Smooth muscle cell (in vitro differentiated cells): ENCODE results near the gene ATG16L2. TPM values are rescaled to one million over a fixed set of nuclear protein-coding genes. Genes with fewer than 3 reads are reported as not detected.
A peak's percentile ranks its signal among the peaks of the same experiment; 100 is the strongest.
"Not testable (repeated sequence)": the region's sequence is repeated elsewhere in the genome, so short reads cannot be mapped to it uniquely, and the experiment has no call there.

Experiments
- DNase-seq: peaks from one replicate; lab custom pipeline; 2025; ENCODE audit not compliant: unreplicated experiment; lab: John Stamatoyannopoulos, UW
- H2AFZ ChIP-seq: fragments of 200-600 bp; sonication (generic); 2 replicates; pipeline ENCODE4 v1.6.0; 2016; ENCODE audit warnings: antibody characterized with exemption, low read depth, mild to moderate bottlenecking
- H3F3A ChIP-seq: fragments of 200-600 bp; sonication (generic); 2 replicates; pipeline ENCODE4 v1.6.0; 2017; ENCODE audit warnings: antibody characterized with exemption, low read depth
- H3K27ac ChIP-seq: fragments of 200-600 bp; sonication (generic); 2 replicates; pipeline ENCODE4 v1.5.1; 2016; ENCODE audit warnings: low read depth, mild to moderate bottlenecking
- H3K27me3 ChIP-seq: fragments of 200-600 bp; sonication (generic); 2 replicates; pipeline ENCODE4 v1.6.1; 2016; ENCODE audit warnings: low read depth, mild to moderate bottlenecking
- H3K36me3 ChIP-seq: fragments of 200-600 bp; sonication (generic); 2 replicates; pipeline ENCODE4 v1.5.1; 2016; ENCODE audit warnings: low read depth
- H3K4me1 ChIP-seq: fragments of 200-600 bp; sonication (generic); 2 replicates; pipeline ENCODE4 v1.5.1; 2016; ENCODE audit warnings: low read depth
- H3K4me2 ChIP-seq: fragments of 200-600 bp; sonication (generic); 2 replicates; pipeline ENCODE4 v1.6.0; 2016; ENCODE audit warnings: mild to moderate bottlenecking
- H3K4me3 ChIP-seq: fragments of 200-600 bp; sonication (generic); 2 replicates; pipeline ENCODE4 v1.5.1; 2016; ENCODE audit warnings: mild to moderate bottlenecking
- H3K79me2 ChIP-seq: fragments of 200-600 bp; sonication (generic); 2 replicates; pipeline ENCODE4 v1.6.0; 2016; ENCODE audit warnings: low read depth, mild to moderate bottlenecking
- H3K9ac ChIP-seq: fragments of 200-600 bp; sonication (generic); 2 replicates; pipeline ENCODE4 v1.6.0; 2016; ENCODE audit warnings: low read depth
- H3K9me3 ChIP-seq: fragments of 200-600 bp; sonication (generic); replicated peaks from 2 replicates; pipeline ENCODE4 v1.5.1; 2016; ENCODE audit warnings: low read depth
- H4K20me1 ChIP-seq: fragments of 200-600 bp; sonication (generic); 2 replicates; pipeline ENCODE4 v1.6.0; 2016; ENCODE audit warnings: low read depth
- WGBS: methylation state at CpG from one replicate; pipeline ENCODE4 v1.1.7; 2016; ENCODE audit warnings: low lambda C conversion rate; 5-methylcytosine and 5-hydroxymethylcytosine counted together
- polyA plus RNA-seq: library from polyadenylated mRNA; unstranded; fragments of >200 nt; fragmentation: Nextera tagmentation; extraction: Ambion mirVana; gene quantifications from 2 replicates; pipeline ENCODE4 v1.2.1, GENCODE V29; 2016
- total RNA-seq: library from RNA; depleted of rRNA; stranded (reverse); fragments of >200 nt; gene quantifications from 2 replicates; pipeline ENCODE4 v1.2.3, GENCODE V29; 2014
- TF ChIP-seq, protein P1 (sequence below): fragments of 200-600 bp; sonication (generic); IDR thresholded peaks from 2 replicates; pipeline ENCODE4 v1.5.1; 2017; ENCODE audit warnings: borderline replicate concordance, mild to moderate bottlenecking, antibody characterized with exemption; ENCODE audit not compliant: insufficient read depth, poor library complexity, severe bottlenecking

The ATG16L2 gene
- total and polyA plus RNA-seq, 2 experiments from 2014 or later, result 7.4 to 9.3 TPM

DNA sequence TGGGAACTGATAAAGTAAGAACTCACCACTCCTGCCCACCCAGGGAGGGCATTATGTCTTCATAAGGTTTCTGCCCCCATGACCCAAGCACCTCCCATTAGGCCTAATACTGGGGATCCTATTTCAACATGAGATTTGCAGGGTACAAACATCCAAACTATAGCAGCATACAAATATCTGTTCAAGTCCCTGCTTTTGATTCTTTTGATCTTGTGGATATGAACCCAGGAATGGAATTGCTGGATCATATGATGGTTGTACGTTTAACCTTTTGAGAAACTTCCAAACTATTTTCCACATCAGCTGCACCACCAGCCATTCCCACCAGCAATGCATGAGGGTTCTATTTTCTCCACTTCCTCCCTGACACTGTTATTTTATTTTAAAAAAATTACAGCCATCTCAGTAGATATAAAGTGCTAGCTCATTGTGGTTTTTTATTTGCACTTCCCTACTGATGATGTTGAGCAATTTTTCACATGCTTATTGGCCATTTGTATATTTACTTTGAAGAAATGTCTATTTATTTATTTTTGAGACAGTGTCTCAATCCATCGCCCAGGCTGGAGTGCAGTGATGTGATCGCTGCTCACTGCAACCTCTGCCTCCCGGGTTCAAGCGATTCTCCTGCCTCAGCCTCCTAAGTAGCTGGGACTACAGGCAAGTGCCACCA is 7.1 kb upstream of the ATG16L2 start:
- WGBS, result 92% methylated on average over 5 of the region's 5 CpGs
- no peak overlapping the region for H3K27ac ChIP-seq
- no peak for DNase-seq

DNA sequence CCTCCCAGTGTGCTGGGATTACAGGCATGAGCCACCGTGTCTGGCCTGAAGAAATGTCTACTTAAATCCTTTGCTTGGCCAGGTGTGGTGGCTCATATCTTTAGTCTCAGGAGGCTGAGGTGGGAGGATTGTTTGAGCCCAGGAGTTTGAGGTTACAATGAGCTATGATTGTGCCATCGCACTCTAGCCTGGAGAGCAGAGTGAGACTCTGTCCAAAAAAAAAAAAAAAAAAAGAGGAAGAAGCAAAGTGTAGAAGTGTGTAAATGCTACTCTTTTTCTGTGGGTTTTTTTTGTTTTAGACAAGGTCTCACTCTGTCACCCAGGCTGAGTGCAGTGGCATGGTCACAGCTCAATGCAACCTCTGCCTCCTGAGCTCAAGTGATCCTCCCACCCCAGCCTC is 6.4 kb upstream of the ATG16L2 start:
- no peaks in the 10 kb centered on the region for H3K36me3 ChIP-seq
- H3K79me2 ChIP-seq, result peaks cover 8% of the 10 kb centered on the region
- H3F3A ChIP-seq, result peaks cover 3% of the 10 kb centered on the region
- H3K27me3 ChIP-seq, result no peaks in the 10 kb centered on the region
- peak overlapping the region; percentile 41 for H3K27ac ChIP-seq
- H2AFZ ChIP-seq, result no peak overlapping the region
- no peaks in the 10 kb centered on the region for H3K4me1 ChIP-seq
- WGBS, result 84% methylated on average over 2 of the region's 2 CpGs
- DNase-seq, result no peak
- no peaks in the 10 kb centered on the region for H4K20me1 ChIP-seq
- TF ChIP-seq, protein P1, sequence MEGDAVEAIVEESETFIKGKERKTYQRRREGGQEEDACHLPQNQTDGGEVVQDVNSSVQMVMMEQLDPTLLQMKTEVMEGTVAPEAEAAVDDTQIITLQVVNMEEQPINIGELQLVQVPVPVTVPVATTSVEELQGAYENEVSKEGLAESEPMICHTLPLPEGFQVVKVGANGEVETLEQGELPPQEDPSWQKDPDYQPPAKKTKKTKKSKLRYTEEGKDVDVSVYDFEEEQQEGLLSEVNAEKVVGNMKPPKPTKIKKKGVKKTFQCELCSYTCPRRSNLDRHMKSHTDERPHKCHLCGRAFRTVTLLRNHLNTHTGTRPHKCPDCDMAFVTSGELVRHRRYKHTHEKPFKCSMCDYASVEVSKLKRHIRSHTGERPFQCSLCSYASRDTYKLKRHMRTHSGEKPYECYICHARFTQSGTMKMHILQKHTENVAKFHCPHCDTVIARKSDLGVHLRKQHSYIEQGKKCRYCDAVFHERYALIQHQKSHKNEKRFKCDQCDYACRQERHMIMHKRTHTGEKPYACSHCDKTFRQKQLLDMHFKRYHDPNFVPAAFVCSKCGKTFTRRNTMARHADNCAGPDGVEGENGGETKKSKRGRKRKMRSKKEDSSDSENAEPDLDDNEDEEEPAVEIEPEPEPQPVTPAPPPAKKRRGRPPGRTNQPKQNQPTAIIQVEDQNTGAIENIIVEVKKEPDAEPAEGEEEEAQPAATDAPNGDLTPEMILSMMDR, result no peak
- H3K9me3 ChIP-seq, result no peaks in the 10 kb centered on the region
- no peak overlapping the region for H3K4me3 ChIP-seq
- no peak overlapping the region for H3K9ac ChIP-seq
- H3K4me2 ChIP-seq, result no peak overlapping the region

More for the DNA sequence above, 7.1 kb upstream of the ATG16L2 start:
- no peak overlapping the region for H3K4me3 ChIP-seq
- H3K4me1 ChIP-seq, result no peaks in the 10 kb centered on the region
- peaks cover 3% of the 10 kb centered on the region for H3F3A ChIP-seq
- no peak overlapping the region for H3K4me2 ChIP-seq
- no peaks in the 10 kb centered on the region for H4K20me1 ChIP-seq
- H3K9me3 ChIP-seq, result no peaks in the 10 kb centered on the region
- H3K27me3 ChIP-seq, result no peaks in the 10 kb centered on the region
- H2AFZ ChIP-seq, result no peak overlapping the region
- no peak overlapping the region for H3K9ac ChIP-seq
- TF ChIP-seq, protein P1, result no peak
- no peaks in the 10 kb centered on the region for H3K36me3 ChIP-seq
- H3K79me2 ChIP-seq, result peaks cover 2% of the 10 kb centered on the region

DNA sequence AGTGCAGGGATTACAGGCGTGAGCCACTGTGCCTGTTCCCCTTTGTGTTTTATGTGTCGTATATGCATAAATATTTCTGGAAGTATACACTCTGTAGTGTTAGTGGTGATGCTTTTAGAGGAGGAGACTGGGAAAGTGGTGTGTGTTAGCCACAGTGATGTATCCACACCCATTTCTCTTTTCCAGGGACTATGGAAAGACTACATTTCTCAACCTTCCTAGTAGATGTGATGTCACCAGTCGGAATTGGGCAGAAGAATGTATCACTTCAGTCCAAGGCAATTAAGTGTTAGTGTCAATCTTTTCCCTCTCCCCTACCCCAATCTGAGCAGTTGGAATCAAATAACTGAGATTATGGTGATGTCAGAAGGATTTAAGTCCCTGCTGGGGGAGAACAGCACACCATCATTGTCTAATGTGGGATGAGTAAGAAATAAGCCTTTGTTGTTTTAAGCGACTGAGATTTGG is 5.8 kb upstream of the ATG16L2 start:
- Histone ChIP-seq H3K4me3 (no peak overlapping the region), H3K79me2 (peaks cover 8% of the 10 kb centered on the region), H3K4me2 (no peak overlapping the region), H4K20me1 (no peaks in the 10 kb centered on the region), H3K4me1 (peaks cover 2% of the 10 kb centered on the region), H3F3A (peaks cover 3% of the 10 kb centered on the region), H3K9ac (no peak overlapping the region), H3K27ac (peak overlapping the region; percentile 41), H3K36me3 (no peaks in the 10 kb centered on the region), H3K9me3 (no peaks in the 10 kb centered on the region), H3K27me3 (no peaks in the 10 kb centered on the region), H2AFZ (no peak overlapping the region)
- no peak for DNase-seq
- WGBS, result 81% methylated on average over 4 of the region's 4 CpGs
- TF ChIP-seq, protein P1, result no peak

DNA sequence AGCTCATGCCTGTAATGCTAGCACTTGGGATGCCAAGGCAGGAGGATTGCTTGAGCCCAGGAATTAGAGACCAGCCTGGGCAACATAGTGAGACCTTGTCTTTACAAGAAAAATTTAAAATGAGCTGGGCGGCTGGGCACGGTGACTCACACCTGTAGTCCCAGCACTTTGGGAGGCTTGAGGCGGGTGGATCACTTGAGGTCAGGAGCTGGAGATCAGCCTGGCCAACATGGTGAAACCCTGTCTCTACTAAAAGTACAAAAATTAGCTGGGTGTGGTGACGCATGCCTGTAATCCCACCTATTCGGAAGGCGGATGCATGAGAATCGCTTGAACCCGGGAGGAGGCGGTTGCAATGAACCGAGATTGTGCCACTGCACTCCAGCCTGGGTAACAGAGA is 2.5 kb upstream of the ATG16L2 start:
- WGBS, result 97% methylated on average over 10 of the region's 10 CpGs
- not testable (repeated sequence) for DNase-seq, H3K27ac ChIP-seq, H3K9me3 ChIP-seq, H4K20me1 ChIP-seq, H3K4me3 ChIP-seq, H2AFZ ChIP-seq, H3K27me3 ChIP-seq, H3K9ac ChIP-seq, H3K36me3 ChIP-seq, H3F3A ChIP-seq, H3K4me2 ChIP-seq, H3K79me2 ChIP-seq
- H3K4me1 ChIP-seq, result peaks cover 15% of the 10 kb centered on the region
